GM21447 (cell line): ENCODE measurements around the gene ARHGAP18.
A peak's percentile ranks its signal among the peaks of the same experiment; 100 is the strongest.

Experiments used
- ATAC-seq: cut with Tn5 transposase; IDR thresholded peaks from one replicate; pipeline ENCODE4 v1.9.1; 2021; ENCODE audit not compliant: unreplicated experiment

The ARHGAP18 gene

DNA sequence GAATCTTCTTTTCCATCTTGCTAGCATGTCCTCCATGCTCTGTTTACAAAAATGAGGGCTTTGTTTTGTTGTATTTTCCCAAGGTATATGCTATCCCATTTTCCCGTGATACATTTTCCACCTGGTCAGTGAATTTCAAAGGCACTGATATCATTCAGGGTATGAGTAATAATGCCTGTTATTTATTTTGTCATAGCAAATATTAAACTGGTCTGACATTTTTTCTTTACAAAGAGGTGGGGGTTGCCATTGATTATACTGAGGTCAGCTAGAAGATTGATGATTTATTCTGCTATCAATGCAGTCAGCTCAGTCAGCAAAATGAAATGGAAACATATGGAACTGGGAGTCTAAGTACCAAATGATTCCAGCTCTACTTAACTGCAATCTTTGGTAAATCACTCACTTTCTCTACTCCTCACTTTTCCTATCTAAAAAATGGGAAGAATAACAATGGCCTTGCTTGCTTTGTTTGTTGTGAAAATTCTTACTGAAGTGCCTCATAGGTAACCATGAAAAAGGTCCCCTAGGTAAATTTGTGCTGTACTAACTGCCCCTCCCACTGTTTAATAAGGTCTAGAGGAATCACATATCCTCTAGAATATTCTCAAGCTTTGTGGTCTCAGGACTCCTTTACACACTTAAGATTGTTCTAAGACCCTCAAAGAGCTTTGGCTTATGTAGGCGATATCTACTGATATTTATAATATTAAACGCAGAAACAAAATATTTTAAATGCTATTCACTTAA is 64.0 kb downstream of the ARHGAP18 start:
- no peak for ATAC-seq

DNA sequence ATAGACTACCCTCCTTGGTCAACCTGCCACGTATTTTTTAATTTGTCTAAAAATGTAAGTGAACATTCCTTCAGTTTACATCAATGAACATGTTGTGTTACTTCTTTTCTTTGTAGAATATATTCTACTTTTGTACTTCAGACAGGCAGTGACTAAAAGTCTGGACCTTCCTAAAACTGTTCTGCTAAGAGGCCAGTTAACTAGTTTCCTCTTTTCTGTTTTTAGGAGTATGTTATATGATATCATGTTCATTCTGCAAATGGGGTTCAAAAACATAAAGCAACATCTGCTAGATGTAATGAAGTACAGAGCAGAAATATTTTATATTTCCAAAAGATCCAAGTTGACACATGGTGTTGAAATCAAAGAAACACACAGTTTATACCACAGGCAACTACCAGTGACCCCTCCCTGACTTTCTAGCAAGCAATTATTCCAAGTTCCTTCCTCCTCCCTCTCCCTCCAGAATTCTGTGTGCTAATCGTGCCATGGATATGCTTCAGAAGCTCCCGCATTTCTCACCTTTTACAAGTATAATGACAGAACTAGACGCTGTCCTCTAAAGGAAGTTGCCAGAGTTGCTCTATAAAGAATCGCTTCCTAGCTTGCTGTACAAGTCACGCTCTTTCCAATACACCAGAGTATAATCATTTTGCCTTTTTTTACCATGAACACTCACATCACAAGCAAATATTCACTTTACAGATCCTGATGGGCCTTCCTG is 64.7 kb downstream of the ARHGAP18 start:
- no peak for ATAC-seq

DNA sequence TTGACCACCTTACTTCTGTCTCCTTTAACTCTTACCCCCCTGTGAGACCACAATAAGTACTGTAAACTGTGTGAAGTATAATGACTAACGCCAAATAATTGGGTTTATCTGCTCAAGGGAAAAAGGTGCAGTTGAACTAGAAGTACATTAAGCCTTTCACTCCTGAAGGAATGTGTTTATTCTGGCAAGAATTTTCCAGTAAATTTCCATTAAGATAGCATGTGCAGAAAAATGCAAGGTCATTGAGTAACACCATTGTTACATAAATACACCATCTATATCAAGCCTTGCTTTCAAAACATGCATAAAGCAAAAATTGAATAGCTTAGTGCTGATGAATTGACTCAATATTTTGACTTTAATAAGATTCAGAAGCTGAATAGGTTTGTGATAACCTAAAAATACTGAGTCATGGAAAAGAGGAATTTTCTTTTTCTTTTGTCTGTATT is 65.4 kb downstream of the ARHGAP18 start:
- no peak for ATAC-seq

DNA sequence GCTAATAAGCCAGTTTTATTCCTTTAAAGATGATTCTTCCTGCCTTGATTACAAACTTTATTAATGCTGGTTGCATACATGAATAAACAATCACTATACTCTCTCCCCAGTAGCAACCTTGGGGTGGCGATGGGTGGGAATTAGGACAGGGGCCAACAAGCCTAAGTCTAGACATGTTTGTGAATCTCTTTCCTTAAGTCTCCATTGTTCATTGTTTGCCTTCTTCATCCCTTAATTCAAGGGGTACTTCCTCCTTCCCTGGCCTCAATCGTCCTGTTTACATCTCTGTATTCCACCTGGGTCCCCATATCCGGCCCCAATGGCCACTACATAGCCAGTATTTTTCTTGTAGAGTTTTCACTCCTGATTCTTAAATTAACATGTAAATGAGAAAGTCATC is 66.0 kb downstream of the ARHGAP18 start:
- no peak for ATAC-seq

DNA sequence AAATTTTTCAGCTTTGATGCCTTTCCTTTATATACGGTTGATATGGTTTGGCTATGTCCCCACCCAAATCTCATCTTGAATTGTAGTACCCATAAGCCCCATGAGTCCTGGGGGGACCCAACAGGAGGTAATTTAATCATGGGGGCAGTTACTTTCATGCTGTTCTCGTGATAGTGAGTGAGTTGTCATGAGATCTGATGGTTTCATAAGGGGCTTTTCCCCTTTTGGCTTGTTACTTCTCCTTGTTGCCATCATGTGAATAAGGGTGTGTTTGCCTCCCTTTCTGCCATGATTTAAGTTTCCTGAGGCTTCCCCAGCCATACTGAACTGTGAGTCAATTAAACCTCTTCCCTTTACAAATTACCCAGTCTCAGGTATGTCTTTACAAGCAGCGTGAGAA is 66.8 kb downstream of the ARHGAP18 start:
- no peak for ATAC-seq

DNA sequence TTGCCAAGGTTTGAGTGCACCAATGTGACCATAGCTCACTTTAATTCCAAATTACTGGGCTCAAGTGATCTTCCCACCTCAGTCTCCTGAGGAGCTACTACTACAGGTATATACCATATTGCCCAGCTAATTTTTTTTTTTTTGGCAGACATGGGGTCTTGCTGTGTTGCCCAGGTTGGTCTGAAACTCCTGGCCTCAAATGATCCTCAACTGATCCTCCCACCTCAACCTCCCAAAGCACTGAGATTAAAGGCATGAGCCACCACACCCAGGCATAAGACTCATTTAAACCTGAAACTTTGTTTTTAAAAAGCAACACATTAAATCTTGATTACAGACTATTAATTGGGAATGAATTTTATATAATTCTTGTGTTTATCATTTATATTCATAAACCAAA is 67.7 kb downstream of the ARHGAP18 start:
- no peak for ATAC-seq

DNA sequence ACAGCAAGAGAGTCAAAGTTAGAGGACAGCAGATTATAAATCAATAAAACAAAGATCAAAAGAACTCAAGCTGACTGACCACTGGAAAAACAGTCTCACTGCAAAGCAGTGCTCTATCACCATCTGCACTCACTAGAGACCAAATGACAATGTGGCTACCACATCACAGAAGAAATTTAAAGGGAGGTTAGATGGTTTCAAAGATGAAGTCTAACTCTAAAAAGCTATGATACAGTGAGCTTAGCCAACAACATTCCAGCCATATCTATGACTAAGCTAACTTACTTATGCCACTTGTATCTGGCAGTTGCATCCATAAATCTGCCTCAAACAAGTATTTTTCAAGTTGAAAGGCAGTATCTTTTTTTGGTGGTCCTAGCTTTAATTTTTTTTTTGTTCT is 68.6 kb downstream of the ARHGAP18 start:
- no peak for ATAC-seq

DNA sequence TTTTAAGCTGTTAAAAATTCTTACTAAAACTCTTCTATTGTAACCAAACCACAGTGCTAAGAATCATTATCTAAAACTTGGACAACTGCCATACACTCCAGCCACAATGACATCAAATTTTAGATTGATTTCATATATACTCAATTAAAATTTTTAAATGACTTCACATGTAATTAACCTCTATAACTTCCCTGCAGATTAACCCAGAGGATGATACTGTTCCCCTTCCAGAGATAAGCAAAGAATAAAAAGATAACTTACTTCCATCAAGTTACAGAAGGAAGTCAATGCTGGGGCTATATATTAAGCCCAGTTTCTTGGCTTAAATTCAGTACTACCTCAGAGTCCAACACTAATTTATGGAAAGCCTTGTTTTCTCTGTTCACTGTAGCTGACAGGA is 71.3 kb downstream of the ARHGAP18 start:
- no peak for ATAC-seq

DNA sequence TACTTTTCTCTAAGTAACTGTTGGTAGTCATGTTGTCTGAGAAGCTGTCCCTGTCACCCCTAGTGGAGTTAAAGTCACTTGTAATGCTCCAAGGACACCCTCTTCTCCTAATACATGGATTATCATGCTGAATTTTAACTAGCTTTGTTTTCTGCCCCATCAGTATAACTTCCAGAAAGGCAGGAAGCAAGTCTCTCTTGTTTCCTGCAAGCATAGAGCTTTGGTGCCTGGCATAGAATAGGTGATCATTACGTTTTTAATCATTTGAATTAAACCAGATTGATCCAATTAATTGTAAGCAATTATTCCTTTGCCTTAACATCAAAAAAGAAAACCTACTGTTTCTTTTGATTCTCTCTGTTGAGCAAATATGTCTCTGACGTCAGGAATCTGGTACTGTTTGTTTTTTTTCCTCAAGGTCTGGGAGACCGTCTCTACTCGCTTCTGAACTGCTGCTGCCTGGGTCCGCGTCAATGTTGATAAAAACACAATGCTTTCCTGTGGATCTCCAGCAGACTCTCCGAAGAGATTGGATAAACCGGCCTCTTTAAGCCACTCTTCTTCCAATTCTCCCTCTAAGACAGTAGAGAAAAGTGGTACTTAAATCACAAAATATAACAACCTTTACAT is 71.8 kb downstream of the ARHGAP18 start:
- no peak for ATAC-seq

DNA sequence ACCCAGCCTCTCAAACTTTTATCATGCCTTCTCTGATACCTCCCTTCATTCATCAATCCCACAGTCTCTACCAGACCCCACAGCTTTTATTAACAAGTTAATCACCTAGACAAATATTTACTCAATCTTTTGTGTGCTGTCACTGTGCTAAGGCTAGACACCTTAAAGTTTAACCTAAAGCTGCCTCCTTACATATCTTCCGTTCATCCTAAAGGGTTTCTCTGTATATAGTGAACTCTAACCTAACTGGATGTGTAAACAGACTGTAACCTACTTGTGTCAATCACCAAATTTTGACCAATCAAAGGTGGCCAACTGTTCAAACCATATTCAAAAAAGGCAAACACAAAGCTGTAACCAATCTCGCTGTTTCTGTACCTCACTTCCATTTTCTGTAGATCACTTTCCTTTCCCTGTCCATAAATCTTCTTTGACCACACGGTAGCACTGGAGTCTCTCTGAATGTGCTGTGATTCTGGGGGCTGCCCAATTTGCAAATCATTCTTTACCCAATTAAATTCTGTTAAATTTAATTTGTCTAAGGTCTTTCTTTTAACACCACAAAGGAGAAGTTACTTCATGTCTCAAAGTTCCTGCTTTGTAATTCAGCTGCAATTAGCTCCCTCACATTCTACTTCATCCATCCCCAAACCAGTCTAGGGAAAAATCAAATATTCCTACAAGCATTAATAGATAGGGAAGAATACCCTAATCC is 72.5 kb downstream of the ARHGAP18 start:
- no peak for ATAC-seq

DNA sequence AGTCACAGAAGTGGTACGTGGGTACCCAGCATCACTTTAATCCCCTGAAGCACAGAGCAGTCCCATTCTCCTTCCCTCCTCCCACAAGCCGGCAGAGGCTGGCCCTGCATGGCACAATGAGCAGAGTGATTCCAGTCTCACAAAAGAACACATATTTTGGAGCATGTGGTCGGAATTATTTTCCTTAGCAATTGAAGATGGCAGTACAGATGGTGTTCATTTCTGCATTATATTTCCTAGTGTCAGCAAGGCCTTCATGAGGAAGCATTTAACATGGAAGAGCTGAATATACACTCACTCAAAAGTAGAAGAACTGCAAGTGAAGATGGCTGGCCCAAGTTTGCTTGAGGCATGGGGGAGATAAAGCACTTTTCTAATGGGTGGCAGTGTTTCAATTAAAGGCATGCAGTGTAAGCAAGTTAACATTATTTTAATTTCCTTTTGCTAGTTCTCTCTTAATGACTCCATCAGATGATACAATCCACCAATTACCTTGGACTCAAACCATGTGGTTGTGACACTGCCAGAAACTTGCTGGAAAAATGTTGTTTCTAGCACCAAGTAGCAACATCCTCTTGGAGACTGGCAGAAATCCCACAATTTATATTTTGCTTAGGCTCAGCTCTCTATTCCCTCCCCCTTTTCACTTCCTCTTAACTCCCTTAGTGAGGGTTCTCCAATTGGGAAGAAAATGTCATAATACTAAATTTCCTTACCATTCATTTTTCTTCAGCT is 74.4 kb downstream of the ARHGAP18 start:
- ATAC-seq = no peak

DNA sequence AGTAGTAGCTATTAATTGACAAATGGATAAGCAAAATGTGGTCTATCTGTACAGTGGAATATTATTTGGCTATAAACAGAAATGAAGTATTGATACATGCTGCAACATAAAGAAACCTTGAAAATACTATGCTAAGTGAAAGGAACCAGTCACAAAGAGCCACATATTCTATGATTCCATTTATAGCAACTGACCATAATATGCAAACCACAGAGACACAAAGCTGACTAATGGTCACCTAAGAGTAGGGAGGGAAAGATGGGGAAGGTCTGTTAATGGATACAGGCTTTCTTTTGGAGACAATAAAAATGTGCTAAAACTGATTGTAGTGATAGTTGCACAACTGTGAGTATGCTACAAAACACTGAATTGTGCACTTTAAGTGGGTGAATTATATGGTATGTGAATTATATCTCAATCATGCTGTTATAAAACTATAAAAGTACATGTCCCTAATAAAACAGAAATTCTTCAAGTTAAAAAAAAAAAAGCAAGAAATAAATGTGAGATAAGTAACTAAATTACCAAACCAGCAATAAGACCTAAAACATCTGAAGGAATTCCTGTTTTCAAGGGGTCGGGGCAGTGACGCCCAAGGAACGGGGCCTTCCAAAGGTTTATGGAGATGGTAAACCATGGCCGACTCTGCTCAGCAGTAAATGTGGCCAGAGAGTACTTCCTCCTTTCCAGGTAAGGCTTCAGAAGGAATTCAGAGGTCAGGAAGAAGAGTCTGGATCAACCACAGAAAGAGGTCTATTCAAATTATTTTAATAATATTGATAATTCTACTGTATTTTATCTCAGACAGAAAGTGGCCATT is 75.4 kb downstream of the ARHGAP18 start:
- ATAC-seq = no peak

DNA sequence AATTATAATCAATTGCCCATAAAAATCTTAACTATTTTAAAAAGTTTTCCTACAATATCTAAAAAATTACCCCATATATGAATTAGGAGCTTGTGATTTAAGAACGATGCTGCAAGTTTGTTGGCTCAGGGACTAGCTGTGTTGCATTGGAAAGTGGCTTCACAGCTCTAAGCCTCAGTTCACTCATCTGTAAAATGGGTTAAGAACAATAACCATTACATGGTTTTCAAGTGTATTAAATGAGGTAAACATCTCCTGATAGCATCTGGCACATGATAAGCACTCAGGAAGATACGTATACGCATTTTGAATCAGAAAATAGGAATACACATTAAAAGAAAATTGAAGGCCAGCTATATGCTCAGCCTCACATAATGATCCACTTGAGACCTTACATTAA is 76.4 kb downstream of the ARHGAP18 start:
- ATAC-seq = no peak

DNA sequence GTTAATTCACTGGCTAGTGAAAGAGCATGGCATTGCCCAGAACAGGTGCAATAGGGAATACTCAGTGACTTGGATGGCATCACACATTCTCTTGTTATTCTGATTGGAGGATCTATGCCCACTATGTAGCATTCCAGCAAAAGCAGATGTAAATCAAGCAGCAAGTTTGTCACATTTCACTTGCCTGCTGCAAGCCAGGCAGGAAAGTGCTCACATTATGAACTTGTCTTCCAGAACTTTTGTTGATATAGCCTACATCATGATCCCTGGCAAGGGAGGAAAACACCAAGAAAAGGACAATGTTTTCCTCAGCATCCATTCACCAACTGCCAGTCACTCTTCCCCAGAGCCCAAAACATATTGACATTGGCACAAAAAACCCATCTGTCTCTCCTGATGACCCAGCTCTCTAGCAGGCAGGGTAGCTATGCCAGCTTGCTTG is 77.8 kb downstream of the ARHGAP18 start:
- no peak for ATAC-seq

DNA sequence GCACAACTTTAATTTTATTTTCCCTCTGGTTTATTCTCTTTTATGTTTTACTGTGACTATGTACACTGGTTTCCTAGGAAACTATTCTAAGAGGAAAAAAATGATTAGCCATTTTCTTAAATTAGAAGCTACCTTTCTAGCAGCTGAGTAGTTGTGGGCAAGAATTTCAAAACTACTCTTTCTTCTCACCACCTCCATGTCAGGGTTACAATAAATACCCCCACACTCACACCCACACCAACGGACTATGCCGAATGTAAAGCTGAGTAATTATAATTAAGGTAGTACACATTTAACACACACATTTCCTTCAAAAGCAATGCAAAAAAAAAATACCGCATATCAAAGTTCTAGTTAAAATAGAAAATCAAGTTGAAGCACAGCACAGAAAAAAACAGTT is 78.9 kb downstream of the ARHGAP18 start:
- ATAC-seq = no peak

DNA sequence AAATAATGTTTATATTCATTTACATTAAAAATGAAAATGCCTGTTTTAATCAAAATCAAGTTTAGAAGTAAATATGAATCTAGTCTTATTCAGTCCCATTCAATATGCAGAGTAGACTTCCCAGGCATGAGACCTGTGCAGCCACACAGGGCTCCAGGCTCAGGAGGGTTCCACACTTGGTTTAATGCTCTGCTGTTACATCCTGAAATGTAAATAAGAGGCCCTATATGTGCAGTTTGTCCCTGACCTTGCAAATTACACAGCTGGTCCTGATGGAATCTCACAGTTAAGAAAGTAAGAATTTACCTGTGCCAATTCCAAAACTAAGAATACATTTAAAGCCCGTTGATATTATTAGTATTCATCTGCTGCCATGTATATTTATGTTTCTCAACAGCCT is 79.4 kb downstream of the ARHGAP18 start:
- no peak for ATAC-seq

DNA sequence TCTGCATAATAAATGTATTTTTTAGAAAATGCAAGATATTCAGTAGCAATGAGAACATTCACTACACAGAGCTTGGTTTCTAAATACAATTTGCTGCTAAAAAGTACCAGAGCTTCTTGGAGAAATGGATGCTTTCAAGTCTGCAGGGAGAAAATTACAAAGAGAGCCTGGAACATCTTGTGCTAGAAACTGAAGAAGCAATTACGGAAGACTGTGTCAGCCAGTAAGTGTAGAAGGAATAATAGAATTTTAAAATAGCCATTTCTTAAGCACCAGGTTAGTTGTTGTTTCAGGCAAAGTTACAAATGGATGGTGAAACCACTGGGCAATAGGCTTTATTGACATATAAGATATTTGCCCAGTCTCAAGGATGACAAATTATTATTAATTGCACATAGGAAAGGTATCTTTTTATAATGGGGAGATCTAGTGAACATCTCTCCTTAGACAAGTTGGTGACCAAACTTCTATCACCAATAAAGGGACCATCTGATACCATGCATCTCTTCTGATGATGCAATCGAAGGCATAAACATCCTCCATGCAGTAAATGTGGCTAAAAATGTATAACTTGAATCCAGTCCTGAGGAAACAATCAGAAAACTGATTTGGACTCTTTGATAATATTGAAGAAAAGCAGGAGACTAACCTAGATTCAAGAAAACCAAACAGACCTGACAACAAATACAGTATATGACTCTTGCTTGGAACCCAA is 81.7 kb downstream of the ARHGAP18 start:
- no peak for ATAC-seq

DNA sequence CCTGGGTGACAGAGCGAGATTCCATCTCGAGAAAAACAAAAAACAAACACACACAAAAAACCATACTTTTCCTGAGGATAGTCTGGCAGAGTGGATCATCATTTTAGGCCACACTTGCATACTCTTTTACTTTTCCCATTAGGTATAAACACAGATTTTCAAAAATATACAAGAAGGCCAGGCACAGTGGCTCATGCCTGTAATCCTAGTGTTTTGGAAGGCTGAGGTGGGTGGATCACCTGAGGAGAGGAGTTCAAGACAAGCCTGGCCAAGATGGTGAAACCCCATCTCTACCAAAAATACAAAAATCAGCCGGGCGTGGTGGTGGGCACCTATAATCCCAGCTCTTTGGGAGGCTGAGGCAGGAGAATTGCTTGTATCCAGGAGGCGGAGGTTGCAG is 85.5 kb downstream of the ARHGAP18 start:
- ATAC-seq = no peak

DNA sequence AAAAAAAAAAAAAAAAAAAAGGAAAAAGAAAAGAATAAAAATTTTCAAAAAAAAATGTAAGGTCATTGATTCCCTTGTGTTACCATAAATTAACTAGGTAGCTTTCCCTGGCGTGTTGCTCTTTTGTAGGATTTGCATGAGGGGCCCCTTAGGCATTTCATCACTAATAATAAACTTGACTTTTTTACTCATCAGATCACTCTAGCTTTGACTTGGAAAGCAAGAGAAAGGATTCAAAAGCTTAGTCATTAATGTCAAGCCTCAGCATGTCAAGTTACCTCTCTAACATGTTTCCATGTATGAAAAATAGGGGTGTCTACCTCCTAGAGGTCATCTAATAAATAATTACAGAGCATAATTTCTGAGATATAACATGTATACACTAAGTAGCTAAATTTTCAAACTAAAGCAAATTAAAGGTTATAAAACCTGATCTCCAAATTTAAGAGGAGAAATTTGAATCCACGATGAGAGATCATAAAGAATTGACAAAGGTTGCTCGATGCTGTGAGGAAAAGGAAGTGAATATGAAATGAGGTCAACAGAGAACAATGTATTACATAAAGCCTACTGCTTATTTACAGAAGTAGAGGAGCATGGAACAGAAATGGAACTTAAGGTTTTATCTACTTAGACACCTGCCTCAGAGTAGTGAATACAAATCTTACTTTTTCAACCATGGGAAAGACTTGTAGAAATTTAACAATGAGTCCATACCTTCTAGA is 86.8 kb downstream of the ARHGAP18 start:
- peak; percentile 56 for ATAC-seq
